Tibial nerve (tissue), 4 donors: ENCODE measurements around the gene SCRG1. TPM values are rescaled to one million over a fixed set of nuclear protein-coding genes. Genes with fewer than 3 reads are reported as not detected.

Experiments
- DNase-seq, 2 donors: peaks; one replicate each; pipeline ENCODE4 v3.0.0-alpha.2; 2019; ENCODE audit warnings: low spot score in 2 of 2
- H3K27ac ChIP-seq, 4 donors: fragments of 200-600 bp; sonication (generic) in 3 of 4; one replicate each; pipeline ENCODE4 v1.5.1; 2017 to 2019; ENCODE audit warnings: mild to moderate bottlenecking in 1 of 4
- H3K27me3 ChIP-seq, 2 donors: fragments of 200-600 bp; sonication (generic) in 1 of 2; one replicate each; pipeline versions ENCODE4 v1.5.1 to v1.6.0; 2017 to 2019
- H3K36me3 ChIP-seq, 3 donors: fragments of 200-600 bp; sonication (generic); one replicate each; pipeline ENCODE4 v1.5.1; 2018 to 2019
- H3K4me1 ChIP-seq, 4 donors: fragments of 200-600 bp; sonication (generic) in 3 of 4; one replicate each; pipeline ENCODE4 v1.5.1; 2017 to 2019
- H3K4me3 ChIP-seq, 4 donors: fragments of 200-600 bp; sonication (generic) in 3 of 4; one replicate each; pipeline ENCODE4 v1.5.1; 2017 to 2019; ENCODE audit warnings: mild to moderate bottlenecking in 1 of 4, moderate library complexity in 1 of 4
- H3K9me3 ChIP-seq, 4 donors: fragments of 200-600 bp; sonication (generic) in 3 of 4; one replicate each; pipeline ENCODE4 v1.5.1; 2017 to 2019
- EP300 ChIP-seq, 2 donors: sonication (generic); formaldehyde crosslinking; IDR thresholded peaks; one replicate each; pipeline ENCODE4 v1.6.1; 2017; ENCODE audit warnings: antibody characterized with exemption in 2 of 2, mild to moderate bottlenecking in 1 of 2
- POLR2A ChIP-seq, 2 donors: fragments of 450-650 bp; IDR thresholded peaks; one replicate each; pipeline ENCODE4 v1.6.1; 2017; ENCODE audit warnings: antibody characterized with exemption in 2 of 2, mild to moderate bottlenecking in 2 of 2, moderate library complexity in 2 of 2
- WGBS, 2 donors: methylation state at CpG; one replicate each; pipeline ENCODE4 v1.1.5; 2018; 5-methylcytosine and 5-hydroxymethylcytosine counted together
- total RNA-seq, 4 donors: library from RNA; depleted of rRNA; stranded (reverse); fragments of >200 nt; gene quantifications; one replicate each; pipeline ENCODE4 v1.1.0, GENCODE V29; 2016
- TF ChIP-seq, protein P1 (sequence below), 5 experiments: fragments of 200-600 bp in 3 of 5; fragments of 450-650 bp in 2 of 5; sonication (generic) in 3 of 5; IDR thresholded peaks; one replicate each; pipeline ENCODE4 v1.5.1; 2016 to 2019; ENCODE audit warnings: antibody characterized with exemption in 5 of 5, mild to moderate bottlenecking in 3 of 5, moderate library complexity in 2 of 5

Gene SCRG1
- total RNA-seq, 4 donors from 2014 or later, result 0.21 to 2.2 (median 0.59) TPM

DNA sequence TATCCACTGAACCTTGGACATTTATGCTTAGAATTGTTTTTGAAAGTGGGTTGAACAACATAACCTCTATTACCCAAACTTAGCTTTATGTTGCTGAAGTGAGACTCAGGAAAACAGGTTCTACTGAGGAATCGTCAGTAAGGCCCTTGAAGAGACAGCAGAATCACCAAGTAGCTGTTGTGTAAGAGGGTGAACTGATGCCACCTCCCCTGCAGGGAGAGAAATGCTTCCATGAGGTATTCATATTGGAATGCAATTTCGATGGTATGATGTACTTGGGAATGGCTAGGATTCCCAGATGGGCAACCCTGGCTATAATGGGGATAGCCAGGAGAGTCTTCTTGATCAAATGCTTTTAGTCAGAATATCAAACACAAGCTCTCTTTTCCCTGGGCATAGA is 4.1 kb upstream of the SCRG1 start:
- 79 to 86% methylated on average over 2 of the region's 2 CpGs for WGBS, 2 donors
- TF ChIP-seq POLR2A (IDR thresholded peaks at IDR 0.05) (no peak), EP300 (IDR thresholded peaks at IDR 0.05) (no peak)
- TF ChIP-seq, protein P1, sequence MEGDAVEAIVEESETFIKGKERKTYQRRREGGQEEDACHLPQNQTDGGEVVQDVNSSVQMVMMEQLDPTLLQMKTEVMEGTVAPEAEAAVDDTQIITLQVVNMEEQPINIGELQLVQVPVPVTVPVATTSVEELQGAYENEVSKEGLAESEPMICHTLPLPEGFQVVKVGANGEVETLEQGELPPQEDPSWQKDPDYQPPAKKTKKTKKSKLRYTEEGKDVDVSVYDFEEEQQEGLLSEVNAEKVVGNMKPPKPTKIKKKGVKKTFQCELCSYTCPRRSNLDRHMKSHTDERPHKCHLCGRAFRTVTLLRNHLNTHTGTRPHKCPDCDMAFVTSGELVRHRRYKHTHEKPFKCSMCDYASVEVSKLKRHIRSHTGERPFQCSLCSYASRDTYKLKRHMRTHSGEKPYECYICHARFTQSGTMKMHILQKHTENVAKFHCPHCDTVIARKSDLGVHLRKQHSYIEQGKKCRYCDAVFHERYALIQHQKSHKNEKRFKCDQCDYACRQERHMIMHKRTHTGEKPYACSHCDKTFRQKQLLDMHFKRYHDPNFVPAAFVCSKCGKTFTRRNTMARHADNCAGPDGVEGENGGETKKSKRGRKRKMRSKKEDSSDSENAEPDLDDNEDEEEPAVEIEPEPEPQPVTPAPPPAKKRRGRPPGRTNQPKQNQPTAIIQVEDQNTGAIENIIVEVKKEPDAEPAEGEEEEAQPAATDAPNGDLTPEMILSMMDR (IDR thresholded peaks at IDR 0.05), result no peak
- H3K27ac ChIP-seq, result no peak overlapping the region

DNA sequence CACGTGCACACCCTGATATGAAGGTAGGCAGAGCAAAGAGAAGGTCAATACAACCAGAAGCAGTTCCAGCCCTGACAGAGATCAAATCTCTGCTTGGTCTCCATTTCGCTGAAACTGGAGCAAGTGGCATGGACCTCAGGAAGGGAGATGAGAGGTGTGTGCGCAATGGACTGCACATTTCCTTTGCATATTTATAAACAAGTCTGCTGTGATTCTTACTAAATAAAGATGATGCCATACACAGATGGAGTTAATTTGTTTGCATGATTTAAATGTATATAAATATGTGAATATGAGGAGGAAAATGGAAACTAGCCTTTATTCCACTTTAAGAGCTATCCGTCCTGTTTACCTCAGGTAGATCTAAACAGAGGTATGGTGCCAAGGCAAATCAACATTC is 2.1 kb upstream of the SCRG1 start:
- WGBS, 2 donors, result 93 to 97% methylated on average over 4 of the region's 4 CpGs
- Histone ChIP-seq H3K27me3 (no peaks in the 10 kb centered on the region), H3K4me3 (no peak overlapping the region), H3K27ac (no peak overlapping the region), H3K36me3 (peaks cover 0 to 43% (median 0%) of the 10 kb centered on the region in 3 donors), H3K4me1 (peaks cover 0 to 21% (median 4%) of the 10 kb centered on the region in 4 donors), H3K9me3 (no peaks in the 10 kb centered on the region)
- no peak for DNase-seq
- TF ChIP-seq, protein P1 (IDR thresholded peaks at IDR 0.05), result no peak
- no peak for TF ChIP-seq POLR2A (IDR thresholded peaks at IDR 0.05)
- no peak for TF ChIP-seq EP300 (IDR thresholded peaks at IDR 0.05)

More for the DNA sequence above, 4.1 kb upstream of the SCRG1 start:
- no peaks in the 10 kb centered on the region for H3K27me3 ChIP-seq
- peaks cover 0 to 12% (median 3%) of the 10 kb centered on the region in 4 donors for H3K4me1 ChIP-seq
- no peak overlapping the region for H3K4me3 ChIP-seq
- H3K9me3 ChIP-seq, result no peaks in the 10 kb centered on the region
- H3K36me3 ChIP-seq, result peaks cover 0 to 40% (median 0%) of the 10 kb centered on the region in 3 donors
- DNase-seq, result no peak

DNA sequence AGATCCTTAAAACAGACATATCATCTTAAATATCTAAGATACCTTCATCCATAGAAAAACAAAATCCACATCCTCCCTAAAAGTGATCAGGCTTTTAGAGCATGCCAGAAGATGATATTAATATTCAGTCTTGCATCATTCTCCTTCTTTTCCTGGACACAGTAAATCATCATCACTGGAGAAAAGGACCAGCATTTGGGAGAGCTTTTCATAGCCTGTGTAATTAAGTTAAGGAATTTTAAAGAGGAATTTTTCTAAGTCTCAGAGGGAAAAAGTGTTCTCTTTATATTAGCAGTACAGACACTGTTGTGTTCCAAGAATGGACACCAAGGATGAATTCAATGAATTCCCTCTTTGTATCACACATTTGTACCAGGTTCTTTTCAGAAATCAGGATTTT is 696 bp downstream of the SCRG1 start:
- TF ChIP-seq, protein P1 (IDR thresholded peaks at IDR 0.05), result no peak
- TF ChIP-seq POLR2A (IDR thresholded peaks at IDR 0.05) (no peak), EP300 (IDR thresholded peaks at IDR 0.05) (no peak)
- Histone ChIP-seq H3K27ac (peak overlapping the region in 1 of 4 donors; percentile 8), H3K4me3 (no peak overlapping the region), H3K9me3 (no peaks in the 10 kb centered on the region), H3K27me3 (no peaks in the 10 kb centered on the region), H3K4me1 (peaks cover 0 to 21% (median 4%) of the 10 kb centered on the region in 4 donors), H3K36me3 (peaks cover 0 to 31% (median 0%) of the 10 kb centered on the region in 3 donors)
- DNase-seq, result no peak

DNA sequence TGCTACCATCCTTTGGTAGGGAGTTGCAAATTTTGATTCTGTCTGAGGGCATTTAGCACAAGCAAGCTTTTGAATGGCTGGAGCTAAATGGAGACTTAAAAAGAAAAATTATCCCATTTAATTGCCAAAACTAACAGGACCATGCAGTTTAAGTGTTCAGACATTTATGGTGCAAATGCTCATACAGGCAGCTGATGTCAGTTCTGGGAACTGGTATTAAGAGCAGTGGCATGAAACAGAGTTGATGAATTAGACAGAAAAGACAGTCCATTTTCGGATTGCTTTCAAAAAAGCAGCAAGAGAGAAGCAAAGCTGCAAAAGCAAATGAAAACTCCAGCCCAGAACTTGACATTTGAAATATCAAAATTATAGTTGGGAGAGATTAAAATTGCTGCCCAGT is 1.3 kb downstream of the SCRG1 start:
- Histone ChIP-seq H3K4me1 (peaks cover 0 to 21% (median 4%) of the 10 kb centered on the region in 4 donors), H3K4me3 (no peak overlapping the region), H3K27ac (no peak overlapping the region), H3K36me3 (peaks cover 0 to 31% (median 0%) of the 10 kb centered on the region in 3 donors), H3K9me3 (no peaks in the 10 kb centered on the region), H3K27me3 (no peaks in the 10 kb centered on the region)
- no peak for TF ChIP-seq POLR2A (IDR thresholded peaks at IDR 0.05)
- TF ChIP-seq, protein P1 (IDR thresholded peaks at IDR 0.05), result no peak
- TF ChIP-seq EP300 (IDR thresholded peaks at IDR 0.05), result no peak
- no peak for DNase-seq
- 36% methylated on average over 1 of the region's 1 CpG for WGBS, 2 donors

DNA sequence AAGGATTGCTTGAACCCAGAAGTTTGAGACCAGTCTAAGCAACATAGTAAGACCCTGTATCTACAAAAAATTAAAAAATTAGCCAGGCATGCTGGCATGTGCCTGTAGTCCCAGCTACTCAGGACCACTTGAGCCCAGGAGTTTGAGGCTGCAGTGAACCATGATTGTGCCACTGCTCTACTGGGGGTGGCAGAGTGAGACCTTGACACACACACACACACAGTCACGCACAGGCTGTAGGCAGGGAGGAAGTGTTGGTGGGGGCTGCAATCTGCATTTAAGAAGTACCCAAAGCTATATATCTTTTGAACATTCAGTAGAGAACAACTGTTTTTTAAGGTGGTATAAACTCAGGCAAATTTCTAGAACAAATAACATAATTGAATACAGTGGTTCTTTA is 7.2 kb downstream of the SCRG1 start:
- Histone ChIP-seq H3K27ac (no peak overlapping the region), H3K27me3 (no peaks in the 10 kb centered on the region), H3K36me3 (peaks cover 0 to 68% (median 0%) of the 10 kb centered on the region in 3 donors), H3K4me1 (no peaks in the 10 kb centered on the region), H3K4me3 (no peak overlapping the region), H3K9me3 (no peaks in the 10 kb centered on the region)
- 86 to 100% methylated on average over 1 of the region's 1 CpG for WGBS, 2 donors
- no peak for DNase-seq
- TF ChIP-seq EP300 (IDR thresholded peaks at IDR 0.05), result no peak
- TF ChIP-seq, protein P1 (IDR thresholded peaks at IDR 0.05), result no peak
- no peak for TF ChIP-seq POLR2A (IDR thresholded peaks at IDR 0.05)
